IMR-90 (cell line): Measurements from ENCODE around the gene CUL1. TPM values are rescaled to one million over a fixed set of nuclear protein-coding genes. Genes with fewer than 3 reads are reported as not detected.

ENCODE experiments used
- ATAC-seq: fragments of 200-7000 bp; cut with Tn5 transposase; 2 replicates; pipeline ENCODE4 v1.9.1; 2020; ENCODE audit warnings: low read depth, mild to moderate bottlenecking, moderate library complexity
- BruUV-seq: library from RNA; stranded (reverse); fragments of 400-500 nt; replicated peaks from 2 replicates; lab custom pipeline; 2021; lab: Mats Ljungman, UMichigan
- CTCF ChIA-PET: fragments of 300-600 bp; formaldehyde crosslinking; extraction: SDS; loops from one replicate; lab custom pipeline; 2021; ENCODE audit warnings: antibody characterized with exemption; lab: Yijun Ruan, JAX
- POLR2A ChIA-PET: fragments of 300-600 bp; sonication (Branson Sonifier 250); formaldehyde crosslinking; loops from one replicate; lab custom pipeline; 2022; ENCODE audit warnings: antibody characterized with exemption; ENCODE audit not compliant: unreplicated experiment; lab: Charles Lee
- DNase-seq: peaks from one replicate; pipeline ENCODE4 v3.0.0; 2013
- H2AFZ ChIP-seq: replicated peaks from 2 replicates; pipeline ENCODE3; 2013; ENCODE audit warnings: low read length, mild to moderate bottlenecking; ENCODE audit not compliant: poor library complexity
- H2AK5ac ChIP-seq: 2 replicates; pipeline ENCODE4 v1.6.1; 2013; ENCODE audit warnings: low read depth, low read length, inconsistent platforms
- H2AK9ac ChIP-seq: replicated peaks from 2 replicates; pipeline ENCODE3; 2013; ENCODE audit warnings: mild to moderate bottlenecking, low read depth, low read length, moderate library complexity; ENCODE audit not compliant: poor library complexity
- H2BK120ac ChIP-seq: 2 replicates; pipeline ENCODE4 v1.6.1; 2013; ENCODE audit warnings: low read depth, low read length, inconsistent platforms
- H2BK15ac ChIP-seq: 3 replicates; pipeline ENCODE4 v1.6.1; 2013; ENCODE audit warnings: low read depth, low read length, inconsistent platforms
- H2BK20ac ChIP-seq: 2 replicates; pipeline ENCODE4 v1.6.1; 2013; ENCODE audit warnings: low read depth, mild to moderate bottlenecking, inconsistent platforms, low read length, moderate library complexity
- H2BK5ac ChIP-seq: 2 replicates; pipeline ENCODE4 v1.6.1; 2013; ENCODE audit warnings: mild to moderate bottlenecking, low read depth, low read length, inconsistent platforms; ENCODE audit not compliant: poor library complexity, severe bottlenecking
- H3K14ac ChIP-seq: replicated peaks from 2 replicates; pipeline ENCODE4 v1.6.1; 2013; ENCODE audit warnings: low read depth, low read length, inconsistent platforms
- H3K18ac ChIP-seq: 2 replicates; pipeline ENCODE4 v1.6.1; 2013; ENCODE audit warnings: low read depth, low read length, control low read depth
- H3K23ac ChIP-seq: 2 replicates; pipeline ENCODE4 v1.6.1; 2013; ENCODE audit warnings: low read depth, low read length, inconsistent platforms
- H3K27ac ChIP-seq: 2 replicates; pipeline ENCODE4 v1.5.1; 2013; ENCODE audit warnings: mild to moderate bottlenecking, control low read depth, low read length; ENCODE audit not compliant: insufficient read depth
- H3K27me3 ChIP-seq: 2 replicates; pipeline ENCODE4 v1.6.1; 2013; ENCODE audit warnings: low read length; ENCODE audit not compliant: control insufficient read depth, insufficient read depth
- H3K36me3 ChIP-seq: 2 replicates; pipeline ENCODE4 v1.6.1; 2013; ENCODE audit warnings: low read length, mixed read lengths; ENCODE audit not compliant: control insufficient read depth, insufficient read depth
- H3K4ac ChIP-seq: 2 replicates; pipeline ENCODE4 v1.6.1; 2013; ENCODE audit warnings: low read depth, low read length, inconsistent platforms
- H3K4me1 ChIP-seq: 2 replicates; pipeline ENCODE4 v1.6.1; 2013; ENCODE audit warnings: low read length, mixed read lengths; ENCODE audit not compliant: control insufficient read depth, insufficient read depth
- H3K4me2 ChIP-seq: 2 replicates; pipeline ENCODE4 v1.6.1; 2013; ENCODE audit warnings: low read depth, mild to moderate bottlenecking, control low read depth, low read length, moderate library complexity
- H3K4me3 ChIP-seq: 2 replicates; pipeline ENCODE4 v1.5.1; 2013; ENCODE audit warnings: low read depth, mild to moderate bottlenecking, control low read depth, low read length, moderate library complexity; ENCODE audit not compliant: insufficient read depth
- H3K56ac ChIP-seq: 2 replicates; pipeline ENCODE4 v1.6.1; 2013; ENCODE audit warnings: low read length, inconsistent platforms; ENCODE audit not compliant: insufficient read depth; ENCODE audit errors: extremely low read depth
- H3K79me1 ChIP-seq, 2 experiments: 2 replicates each; pipeline ENCODE4 v1.6.1; 2013; ENCODE audit warnings: low read length in 2 of 2, inconsistent platforms in 1 of 2, low read depth in 1 of 2
- H3K9ac ChIP-seq: 2 replicates; pipeline ENCODE4 v1.6.1; 2013; ENCODE audit warnings: low read depth, low read length, control low read depth
- H3K9me1 ChIP-seq: 2 replicates; pipeline ENCODE4 v1.6.1; 2013; ENCODE audit warnings: low read length, inconsistent platforms; ENCODE audit not compliant: insufficient read depth
- H3K9me3 ChIP-seq: 2 replicates; pipeline ENCODE4 v1.6.1; 2013; ENCODE audit warnings: low read length; ENCODE audit not compliant: control insufficient read depth, insufficient read depth
- H4K20me1 ChIP-seq: 2 replicates; pipeline ENCODE4 v1.6.1; 2013; ENCODE audit warnings: low read length, inconsistent platforms; ENCODE audit not compliant: insufficient read depth
- H4K5ac ChIP-seq: 2 replicates; pipeline ENCODE4 v1.6.1; 2013; ENCODE audit warnings: mild to moderate bottlenecking, low read depth, low read length, control low read depth
- H4K8ac ChIP-seq, 2 experiments: 2 replicates each; pipeline ENCODE4 v1.6.1; 2013; ENCODE audit warnings: low read depth in 2 of 2, low read length in 2 of 2, control low read depth in 1 of 2, inconsistent platforms in 1 of 2
- H4K91ac ChIP-seq: 2 replicates; pipeline ENCODE4 v1.6.1; 2013; ENCODE audit warnings: low read depth, low read length, inconsistent platforms; ENCODE audit not compliant: insufficient read depth
- CHD1 ChIP-seq: IDR thresholded peaks from 2 replicates; pipeline ENCODE4 v1.6.1; 2012; ENCODE audit warnings: low read depth, low read length, improper control_type of control experiment
- CTCF ChIP-seq: conservative IDR thresholded peaks from 2 replicates; pipeline ENCODE4 v1.5.1; 2012; ENCODE audit warnings: mild to moderate bottlenecking, low read depth, low read length, improper control_type of control experiment
- FOS ChIP-seq: fragments of 150-350 bp; IDR thresholded peaks from 2 replicates; pipeline ENCODE4 v1.6.1; 2016; ENCODE audit warnings: low read depth, low read length
- MAFK ChIP-seq: IDR thresholded peaks from 2 replicates; pipeline ENCODE4 v1.6.1; 2012; ENCODE audit warnings: low read depth, low read length, improper control_type of control experiment
- MAZ ChIP-seq: IDR thresholded peaks from 2 replicates; pipeline ENCODE4 v1.6.1; 2012; ENCODE audit warnings: low read depth, mild to moderate bottlenecking, low read length, improper control_type of control experiment, moderate library complexity, borderline replicate concordance
- MXI1 ChIP-seq: IDR thresholded peaks from 2 replicates; pipeline ENCODE4 v1.6.1; 2012; ENCODE audit warnings: low read depth, mild to moderate bottlenecking, low read length, moderate library complexity, borderline replicate concordance
- POLR2A ChIP-seq: IDR thresholded peaks from 2 replicates; pipeline ENCODE4 v1.6.1; 2012; ENCODE audit warnings: mild to moderate bottlenecking, low read depth, low read length
- RCOR1 ChIP-seq: IDR thresholded peaks from 2 replicates; pipeline ENCODE4 v1.6.1; 2012; ENCODE audit warnings: mild to moderate bottlenecking, low read length, improper control_type of control experiment; ENCODE audit not compliant: insufficient replicate concordance
- RFX5 ChIP-seq: IDR thresholded peaks from 2 replicates; pipeline ENCODE4 v1.8.0; 2012; ENCODE audit warnings: low read depth, mild to moderate bottlenecking, low read length, moderate library complexity
- SMC3 ChIP-seq: fragments of 150-350 bp; IDR thresholded peaks from 2 replicates; pipeline ENCODE4 v1.6.1; 2016; ENCODE audit warnings: low read depth, mild to moderate bottlenecking, antibody characterized with exemption, low read length, moderate library complexity
- WGBS, 2 experiments: methylation state at CpG; one replicate each; pipeline versions ENCODE4 v1.1.5 to v1.1.7; 2013; ENCODE audit warnings: missing lambda C conversion rate in 2 of 2; ENCODE audit not compliant: insufficient read length in 1 of 2; ENCODE audit errors: extremely low coverage in 2 of 2; 5-methylcytosine and 5-hydroxymethylcytosine counted together
- dilution Hi-C: fragments of 300-500 bp; cut with HindIII; formaldehyde crosslinking; loops from one replicate; pipeline ENCODE4 v1.14.3; 2018; ENCODE audit warnings: low sequenced_read_pairs; ENCODE audit not compliant: unreplicated experiment
- in situ Hi-C: fragments of 300-500 bp; cut with MboI; formaldehyde crosslinking; loops from 3 replicates; pipeline ENCODE4 v1.14.3; 2019; ENCODE audit warnings: low sequenced_read_pairs, inconsistent platforms, mixed read lengths
- intact Hi-C: fragments of 100-400 bp; cut with micrococcal nuclease; formaldehyde crosslinking; loops from 2 replicates; pipeline ENCODE4 v1.10.0; 2022
- polyA plus RNA-seq, 3 experiments: library from polyadenylated mRNA; depleted of rRNA; stranded (reverse); fragments of >200 nt; gene quantifications; 2 replicates each; pipeline ENCODE4 v1.2.3, GENCODE V29; 2012; ENCODE audit warnings: low replicate concordance in 1 of 3
- total RNA-seq: library from RNA; depleted of rRNA; stranded (reverse); fragments of >200 nt; gene quantifications from 2 replicates; pipeline ENCODE4 v1.2.3, GENCODE V29; 2012
- TF ChIP-seq, protein P1 (sequence below): fragments of 150-350 bp; IDR thresholded peaks from 2 replicates; pipeline ENCODE4 v1.6.1; 2016; ENCODE audit warnings: low read depth, mild to moderate bottlenecking, low read length, moderate library complexity, borderline replicate concordance
- TF ChIP-seq, protein P2 (sequence below): fragments of 150-350 bp; IDR thresholded peaks from 2 replicates; pipeline ENCODE4 v1.6.1; 2017; ENCODE audit warnings: mild to moderate bottlenecking, antibody characterized with exemption, low read length, low read depth

Gene CUL1
- total and polyA plus RNA-seq, 2 of the 4 experiments (the other 2 are of a cell fraction): 44.0 to 46.2 TPM

DNA sequence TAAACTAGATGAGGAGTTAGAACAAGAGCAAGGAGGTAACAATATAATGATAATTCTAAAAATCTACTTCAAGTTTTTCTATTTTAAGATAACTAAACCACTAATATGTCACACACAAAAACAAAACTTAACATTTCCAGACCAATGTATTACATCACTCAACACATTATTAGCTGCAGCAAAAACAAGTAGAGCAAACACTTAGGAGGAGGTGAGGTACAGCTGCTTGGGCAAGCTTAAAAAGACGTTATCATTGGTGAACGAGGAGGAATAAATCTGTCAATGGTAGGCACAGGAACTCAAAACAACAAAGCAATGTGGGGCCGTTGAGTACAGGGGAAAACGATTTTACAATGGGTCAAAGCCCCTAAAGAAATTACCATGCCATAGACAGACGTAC lies 126.6 kb downstream of the CUL1 start:
- Histone ChIP-seq H4K5ac (peak overlapping the region; percentile 57; the same call in 1 of the 2 replicates), H2BK20ac (no peak overlapping the region), H4K20me1 (no peaks in the 10 kb centered on the region), H4K8ac (0 out of 4 replicates have a peak overlapping the region, but pooled peaks of 1 of the 2 experiments have one; percentile 47), H3K9ac (no peak overlapping the region), H3K36me3 (peaks cover 5% of the 10 kb centered on the region; the same call in 1 of the 2 replicates), H3K4me3 (no peak overlapping the region), H3K14ac (no peak overlapping the region), H2BK5ac (no peak overlapping the region), H3K4me1 (peaks cover 2% of the 10 kb centered on the region; the same call in 1 of the 2 replicates), H2AK5ac (no peak overlapping the region), H2AK9ac (no peak overlapping the region), H3K56ac (no peak overlapping the region), H3K27ac (no peak overlapping the region), H2AFZ (no peak overlapping the region), H3K79me1 (peaks cover 2 to 4% of the 10 kb centered on the region in 2 experiments; a peak in 3 of 4 replicates), H3K4ac (no peak overlapping the region), H3K9me1 (peaks cover 3% of the 10 kb centered on the region), H3K4me2 (no peak overlapping the region), H2BK15ac (no peak overlapping the region), H4K91ac (no peak overlapping the region), H3K27me3 (no peaks in the 10 kb centered on the region), H3K9me3 (no peaks in the 10 kb centered on the region), H3K18ac (no peak overlapping the region), H3K23ac (peak overlapping the region; percentile 71; the same call in 1 of the 2 replicates), H2BK120ac (no peak overlapping the region)
- TF ChIP-seq POLR2A: no peak
- no peak for TF ChIP-seq FOS
- TF ChIP-seq, protein P1, sequence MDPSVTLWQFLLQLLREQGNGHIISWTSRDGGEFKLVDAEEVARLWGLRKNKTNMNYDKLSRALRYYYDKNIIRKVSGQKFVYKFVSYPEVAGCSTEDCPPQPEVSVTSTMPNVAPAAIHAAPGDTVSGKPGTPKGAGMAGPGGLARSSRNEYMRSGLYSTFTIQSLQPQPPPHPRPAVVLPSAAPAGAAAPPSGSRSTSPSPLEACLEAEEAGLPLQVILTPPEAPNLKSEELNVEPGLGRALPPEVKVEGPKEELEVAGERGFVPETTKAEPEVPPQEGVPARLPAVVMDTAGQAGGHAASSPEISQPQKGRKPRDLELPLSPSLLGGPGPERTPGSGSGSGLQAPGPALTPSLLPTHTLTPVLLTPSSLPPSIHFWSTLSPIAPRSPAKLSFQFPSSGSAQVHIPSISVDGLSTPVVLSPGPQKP: no peak
- TF ChIP-seq RFX5: no peak
- TF ChIP-seq RCOR1: no peak
- no peak for TF ChIP-seq SMC3
- no peak for TF ChIP-seq CHD1
- TF ChIP-seq, protein P2, sequence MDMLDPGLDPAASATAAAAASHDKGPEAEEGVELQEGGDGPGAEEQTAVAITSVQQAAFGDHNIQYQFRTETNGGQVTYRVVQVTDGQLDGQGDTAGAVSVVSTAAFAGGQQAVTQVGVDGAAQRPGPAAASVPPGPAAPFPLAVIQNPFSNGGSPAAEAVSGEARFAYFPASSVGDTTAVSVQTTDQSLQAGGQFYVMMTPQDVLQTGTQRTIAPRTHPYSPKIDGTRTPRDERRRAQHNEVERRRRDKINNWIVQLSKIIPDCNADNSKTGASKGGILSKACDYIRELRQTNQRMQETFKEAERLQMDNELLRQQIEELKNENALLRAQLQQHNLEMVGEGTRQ: no peak
- no peak for TF ChIP-seq MXI1
- no peak for TF ChIP-seq MAFK
- TF ChIP-seq MAZ: no peak
- TF ChIP-seq CTCF: no peak
- no CpG with 5 or more reads among the region's 5 CpGs for WGBS, 2 experiments
- intact Hi-C loops: no loop called here
- dilution Hi-C loops: no loop called here
- no TSS peak for BruUV-seq
- ChIA-PET CTCF (no interaction called here), POLR2A (no interaction called here)
- DNase-seq (no peak), ATAC-seq (no peak)
- in situ Hi-C loops: no loop called here
